Heart left ventricle (tissue), 16 donors: ENCODE results near the gene SSR1. TPM values are rescaled to one million over a fixed set of nuclear protein-coding genes. Genes with fewer than 3 reads are reported as not detected.
A peak's percentile ranks its signal among the peaks of the same experiment; 100 is the strongest.

Experiments used
- ATAC-seq, 4 donors: fragments of 200-7000 bp; cut with Tn5 transposase; one replicate each; pipeline ENCODE4 v1.9.1; 2020 to 2022; ENCODE audit warnings: moderate library complexity in 4 of 4, mild to moderate bottlenecking in 3 of 4, moderate number of reproducible peaks in 1 of 4
- DNase-seq, 5 donors: peaks; one replicate each; pipeline ENCODE4 v3.0.0-alpha.2; 2020
- H3K27ac ChIP-seq, 12 donors: fragments of 200-600 bp; sonication (generic) in 4 of 12; one replicate each; pipeline versions ENCODE4 v1.5.0 to v1.8.0; 2016 to 2022; ENCODE audit warnings: mild to moderate bottlenecking in 2 of 12
- H3K27me3 ChIP-seq, 9 donors: fragments of 200-600 bp; sonication (generic) in 2 of 9; one replicate each; pipeline versions ENCODE4 v1.5.1 to v1.8.0; 2016 to 2022; ENCODE audit warnings: mild to moderate bottlenecking in 3 of 9
- H3K36me3 ChIP-seq, 9 donors: fragments of 200-600 bp; sonication (generic) in 2 of 9; one replicate each; pipeline versions ENCODE4 v1.5.0 to v1.8.0; 2018 to 2022; ENCODE audit warnings: mild to moderate bottlenecking in 2 of 9
- H3K4me1 ChIP-seq, 12 donors: fragments of 200-600 bp; sonication (generic) in 4 of 12; one replicate each; pipeline versions ENCODE4 v1.5.0 to v1.8.0; 2016 to 2022; ENCODE audit warnings: mild to moderate bottlenecking in 3 of 12
- H3K4me3 ChIP-seq, 12 donors: fragments of 200-600 bp; sonication (generic) in 4 of 12; one replicate each; pipeline versions ENCODE4 v1.5.0 to v1.8.0; 2017 to 2022; ENCODE audit warnings: mild to moderate bottlenecking in 9 of 12, moderate library complexity in 4 of 12
- H3K9me3 ChIP-seq, 12 donors: fragments of 200-600 bp; sonication (generic) in 4 of 12; one replicate each; pipeline versions ENCODE4 v1.5.0 to v1.8.0; 2016 to 2022; ENCODE audit warnings: mild to moderate bottlenecking in 1 of 12
- CTCF ChIP-seq, 12 donors: fragments of 200-600 bp; sonication (generic) in 4 of 12; IDR thresholded peaks; one replicate each; pipeline versions ENCODE4 v1.5.0 to v1.8.0; 2018 to 2022; ENCODE audit warnings: antibody characterized with exemption in 12 of 12, mild to moderate bottlenecking in 5 of 12
- POLR2A ChIP-seq, 2 donors: fragments of 450-650 bp; IDR thresholded peaks; one replicate each; pipeline ENCODE4 v1.6.1; 2017; ENCODE audit warnings: antibody characterized with exemption in 2 of 2, mild to moderate bottlenecking in 2 of 2, moderate library complexity in 2 of 2
- WGBS, 4 donors: extraction: QIAGEN DNeasy Blood & Tissue Kit in 2 of 4; methylation state at CpG; one replicate each; pipeline versions ENCODE4 v1.1.5 to v1.1.7; 2013 to 2018; 5-methylcytosine and 5-hydroxymethylcytosine counted together
- intact Hi-C, 10 donors: fragments of 100-400 bp; cut with DNase I; formaldehyde crosslinking; loops; one replicate each; pipeline versions ENCODE4 v1.11.1 to v1.14.2; 2022
- polyA plus RNA-seq, 2 donors: library from polyadenylated mRNA; stranded (reverse); fragments of 200-250 nt; gene quantifications; one replicate each; pipeline ENCODE4 v1.2.3, GENCODE V29; 2013
- total RNA-seq, 9 donors: library from RNA; depleted of rRNA in 2 of 9; stranded (reverse); fragments of >200 nt in 2 of 9; fragmentation: NEBNext Ultra II Directional in 3 of 9; extraction: Animal tissue kit (Norgen Biotek cat#: 25700) in 3 of 9; gene quantifications; one replicate each; pipeline versions ENCODE4 v1.1.0 to v1.2.4, GENCODE V29; 2016 to 2023
- donor health status: ischemic (EF 13 %, LVEDD 7.1; RV severe dilation, severe dysfunction).
- donor health status: healthy with polysubstance abuse.
- donor health status: DM: no; HTN: yes; CAD: no.
- donor health status: DM: no; HTN: no; CAD: no.
- donor health status: ischemic (EF 25% LVEDD 6.9; RV normal size, moderate dysfunction).
- donor health status: ischemic (EF 25% LVEDD 5.7; RV mildly dilated, moderate dysfunction).
- donor health status: healthy.
- donor health status: DM: yes; HTN: yes; CAD: no.
- donor health status: ischemic (EF 35%, LVEDD 5.7; RV mildly dilated, moderate dysfunction).
- donor health status: nonischemic (EF 11% LVEDD 7.7; RV severe dilation, severe dysfunction).
- donor health status: DM: yes; HTN: yes; CAD: no.
- donor health status: PGD.
- donor health status: ischemic (EF 29% LVEDD 5.4; RV normal size, mild dysfunction).
- donor health status: nonischemic (EF 23%, LVEDD 6.1; RV moderate dilation, normal function).

The SSR1 gene
- total and polyA plus RNA-seq, 11 donors, result 8.6 to 106 (median 67.9) TPM

DNA sequence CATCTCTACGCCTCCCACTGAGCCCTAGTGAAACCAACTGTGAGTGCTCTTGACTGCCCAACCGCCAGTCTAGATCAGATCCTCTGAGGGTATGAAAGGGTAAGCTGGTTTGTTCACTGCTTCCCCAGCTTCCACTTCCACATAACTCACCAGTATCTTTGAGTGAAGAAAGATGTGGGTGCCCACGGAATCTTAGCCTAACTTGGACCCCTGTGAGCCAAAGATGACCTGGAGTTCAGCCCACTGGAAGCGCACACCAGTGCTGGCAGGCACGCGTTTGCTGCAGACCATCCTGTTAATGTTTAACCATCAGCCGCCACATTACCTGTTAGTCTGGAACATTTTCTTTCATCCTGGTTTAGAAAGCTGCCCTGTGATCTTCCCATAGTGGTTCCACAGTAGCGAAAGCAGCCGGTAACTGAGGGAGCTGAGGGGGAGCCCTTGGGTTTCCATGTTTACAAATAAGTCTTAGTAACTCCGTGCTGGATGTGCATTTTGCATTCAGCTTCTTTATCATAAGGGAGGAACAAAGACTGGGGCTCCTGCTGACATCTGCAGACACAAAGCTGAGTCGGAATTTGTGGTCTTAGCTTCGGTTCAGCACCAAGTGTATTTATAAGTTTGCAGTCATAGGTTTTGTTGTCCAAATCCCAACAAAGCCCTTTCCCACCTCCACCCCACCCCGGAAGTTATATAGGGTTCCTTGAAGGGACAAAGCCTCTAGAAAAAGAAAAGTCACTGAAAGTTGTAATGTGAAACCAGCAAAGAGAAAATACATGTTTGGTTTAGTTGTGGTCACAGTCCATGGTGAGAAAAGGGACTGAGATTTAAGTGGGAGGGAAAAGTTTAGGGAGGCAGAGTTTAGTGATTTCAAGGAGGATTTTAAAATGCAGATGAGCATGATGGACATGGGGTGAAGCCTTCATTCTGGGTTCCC lies 71.0 kb downstream of the SSR1 start:
- TF ChIP-seq CTCF (IDR thresholded peaks at IDR 0.05) (no peak), POLR2A (IDR thresholded peaks at IDR 0.05) (no peak)
- H3K4me1 ChIP-seq, result peaks cover 0 to 40% (median 17%) of the 10 kb centered on the region in 12 donors
- ATAC-seq (no peak), DNase-seq (peak in 1 of 5 donors; percentile 13)
- no peak overlapping the region for H3K4me3 ChIP-seq
- WGBS, 4 donors, result 72 to 81% (median 77%) methylated on average over 13 of the region's 13 CpGs
- intact Hi-C loops, result loop anchor here (2.0 to 10.0 kb wide), 15 partner anchors 135 to 687 kb away; partner anchors contain the start of gene RREB1 (in 1 of the 10)
- peaks cover 0 to 59% (median 33%) of the 10 kb centered on the region in 9 donors for H3K36me3 ChIP-seq
- H3K27me3 ChIP-seq, result no peaks in the 10 kb centered on the region
- no peaks in the 10 kb centered on the region for H3K9me3 ChIP-seq
- H3K27ac ChIP-seq, result peak overlapping the region in 7 of 12 donors; percentile 19 to 73 (median 35)

GRCh38 chr6:7241160-7241559 lies 71.8 kb downstream of the SSR1 start:
- H3K36me3 ChIP-seq, result peaks cover 0 to 51% (median 25%) of the 10 kb centered on the region in 9 donors
- peak overlapping the region in 2 of 12 donors; percentile 4 to 73 for H3K27ac ChIP-seq
- intact Hi-C loops, result loop anchor here in 9 of 10 donors (5.0 to 10.0 kb wide), 11 partner anchors 316 to 686 kb away; no protein-coding TSS in a partner anchor
- no peak overlapping the region for H3K4me3 ChIP-seq
- 74 to 87% (median 78%) methylated on average over 10 of the region's 10 CpGs for WGBS, 4 donors
- peaks cover 0 to 43% (median 21%) of the 10 kb centered on the region in 12 donors for H3K4me1 ChIP-seq
- H3K9me3 ChIP-seq, result no peaks in the 10 kb centered on the region
- DNase-seq (no peak), ATAC-seq (no peak)
- TF ChIP-seq POLR2A (IDR thresholded peaks at IDR 0.05) (no peak), CTCF (IDR thresholded peaks at IDR 0.05) (no peak)
- no peaks in the 10 kb centered on the region for H3K27me3 ChIP-seq

DNA sequence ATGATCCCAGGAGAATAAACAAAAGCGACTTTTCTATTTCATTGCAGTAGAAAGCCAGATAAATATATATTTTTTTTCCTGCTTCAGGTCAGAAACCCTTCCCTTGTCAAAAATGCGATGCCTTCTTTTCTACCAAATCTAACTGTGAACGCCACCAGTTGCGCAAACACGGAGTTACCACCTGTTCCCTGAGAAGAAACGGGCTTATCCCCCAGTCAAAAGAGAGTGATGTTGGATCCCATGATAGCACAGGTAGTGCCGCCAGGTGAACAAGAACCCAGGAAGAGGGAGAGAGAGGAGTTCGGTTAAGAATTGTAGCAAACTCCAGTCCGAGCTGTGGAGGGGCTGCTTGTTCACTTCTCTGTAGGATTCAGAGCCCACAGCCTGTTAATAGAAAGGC lies 72.6 kb downstream of the SSR1 start:
- Histone ChIP-seq H3K4me1 (peaks cover 0 to 51% (median 29%) of the 10 kb centered on the region in 12 donors), H3K36me3 (peaks cover 0 to 51% (median 25%) of the 10 kb centered on the region in 9 donors), H3K27me3 (no peaks in the 10 kb centered on the region), H3K27ac (no peak overlapping the region), H3K4me3 (no peak overlapping the region), H3K9me3 (no peaks in the 10 kb centered on the region)
- ATAC-seq, result no peak
- WGBS, 4 donors, result 91 to 95% (median 95%) methylated on average over 9 of the region's 9 CpGs
- no peak for DNase-seq
- no peak for TF ChIP-seq POLR2A (IDR thresholded peaks at IDR 0.05)
- no peak for TF ChIP-seq CTCF (IDR thresholded peaks at IDR 0.05)
- intact Hi-C loops, result loop anchor here in 9 of 10 donors (5.0 to 10.0 kb wide), 11 partner anchors 316 to 686 kb away; no protein-coding TSS in a partner anchor

DNA sequence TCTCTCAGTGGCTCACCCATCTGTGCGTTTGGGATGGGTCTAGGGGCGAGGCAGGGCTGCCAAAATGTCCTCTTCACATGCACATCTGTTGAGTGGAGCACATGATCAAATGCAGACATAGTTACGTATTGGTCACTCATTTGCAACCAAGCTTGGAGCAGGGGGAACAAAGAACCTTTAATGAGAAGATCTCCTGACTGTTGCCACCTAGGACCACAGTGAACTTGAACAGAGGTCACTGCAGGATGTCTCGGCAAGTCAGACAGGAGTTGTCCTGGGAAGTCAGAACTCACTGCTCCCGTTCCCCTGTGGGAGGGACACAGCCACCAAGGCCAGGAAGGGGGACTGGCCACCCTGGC lies 73.4 kb downstream of the SSR1 start:
- intact Hi-C loops, result loop anchor here in 4 of 10 donors (5.0 to 10.0 kb wide), 5 partner anchors 132 to 335 kb away; partner anchors contain the start of gene RREB1 (in 2 of the 4)
- TF ChIP-seq CTCF (IDR thresholded peaks at IDR 0.05) (no peak), POLR2A (IDR thresholded peaks at IDR 0.05) (no peak)
- Histone ChIP-seq H3K36me3 (peaks cover 0 to 52% (median 33%) of the 10 kb centered on the region in 9 donors), H3K9me3 (no peaks in the 10 kb centered on the region), H3K4me3 (no peak overlapping the region), H3K4me1 (peaks cover 0 to 53% (median 29%) of the 10 kb centered on the region in 12 donors), H3K27me3 (no peaks in the 10 kb centered on the region), H3K27ac (peak overlapping the region in 5 of 12 donors; percentile 18 to 59 (median 54))
- 53 to 63% (median 60%) methylated on average over 5 of the region's 5 CpGs for WGBS, 4 donors
- ATAC-seq (no peak), DNase-seq (no peak)
